ENCODE results near the gene SDK1.

DNA sequence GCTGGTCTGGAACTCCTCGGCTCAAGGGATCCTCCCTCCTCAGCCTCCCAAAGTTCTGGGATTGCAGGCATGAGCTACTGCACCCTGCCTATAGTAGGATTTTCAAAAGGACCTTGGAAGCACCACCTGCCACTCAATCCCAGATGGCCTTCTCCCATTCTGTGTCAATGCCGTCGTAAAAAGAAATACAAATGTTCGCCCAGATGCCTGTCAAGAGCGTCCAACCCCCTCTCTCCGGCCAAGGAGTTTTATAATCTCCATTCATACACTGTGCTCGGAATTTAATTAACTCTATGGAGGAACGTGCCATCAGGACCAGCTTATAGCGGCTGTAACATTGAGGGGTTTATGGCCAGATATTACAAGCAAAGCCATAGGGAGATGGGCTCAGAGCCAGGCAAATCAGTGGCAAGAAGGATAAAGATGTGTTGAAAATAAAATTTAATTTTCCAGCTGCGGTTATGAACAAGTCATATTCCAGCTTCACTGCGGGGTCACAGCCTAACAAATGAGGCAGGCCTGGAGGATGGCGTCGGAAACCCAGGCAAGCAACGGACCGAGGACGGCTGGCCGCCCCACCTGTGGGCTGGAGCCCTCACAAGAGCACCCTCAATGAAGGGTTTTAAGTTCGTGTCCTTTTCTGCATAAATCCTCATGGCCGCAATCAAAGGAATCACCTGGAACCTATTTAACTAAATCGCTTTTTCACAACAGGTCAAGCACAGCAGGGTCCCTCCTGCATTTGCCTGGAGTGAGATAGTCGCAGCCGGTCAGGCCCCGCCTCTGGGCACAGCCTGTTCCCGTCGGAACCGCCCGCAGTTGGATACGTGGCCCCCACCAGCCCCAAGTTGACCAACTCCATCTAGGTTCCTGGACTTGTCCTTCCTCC lies 1006.5 kb downstream of the SDK1 start:
- TF ChIP-seq POLR2AphosphoS5 (IDR thresholded peaks at IDR 0.05; ENCODE audit: low read length) (no peak), SUZ12 (IDR thresholded peaks at IDR 0.05; ENCODE audit: unreplicated experiment) (no peak), POLR2AphosphoS2 (IDR thresholded peaks at IDR 0.05; ENCODE audit: low read depth, low read length) (no peak), NFIC (IDR thresholded peaks at IDR 0.05; ENCODE audit: low read depth, low read length) (no peak), ZNF384 (IDR thresholded peaks at IDR 0.05; ENCODE audit: borderline replicate concordance, low read depth, low read length) (no peak), ESRRA (IDR thresholded peaks at IDR 0.05; ENCODE audit: low read length) (no peak), CTCF (IDR thresholded peaks at IDR 0.05 in 2 of 3, conservative IDR thresholded peaks at IDR 0.05 in 1 of 3; ENCODE audit: control insufficient read depth in 2 of 3, extremely low read depth in 1 of 3, insufficient read depth in 1 of 3, low read depth in 3 of 3, low read length in 3 of 3) (no peak), SMC3 (IDR thresholded peaks at IDR 0.05; ENCODE audit: borderline replicate concordance, low read length) (no peak), EED (IDR thresholded peaks at IDR 0.05; ENCODE audit: low read depth) (no peak), MEF2A (IDR thresholded peaks at IDR 0.05; ENCODE audit: insufficient read depth, low read depth, low read length) (no peak), POLR2A (IDR thresholded peaks at IDR 0.05; ENCODE audit: low read depth, low read length) (no peak), YY1 (IDR thresholded peaks at IDR 0.05; ENCODE audit: low read depth, low read length) (no peak), ZBTB11 (CRISPR knock-in tag; IDR thresholded peaks at IDR 0.05) (no peak), CUX1 (IDR thresholded peaks at IDR 0.05; ENCODE audit: insufficient replicate concordance, low read depth, low read length) (no peak)

All from GM12878 (cell line).